GM19240 (cell line): Measurements from ENCODE around the gene CDC25B.
"Not testable (repeated sequence)": the region's sequence is repeated elsewhere in the genome, so short reads cannot be mapped to it uniquely, and the experiment has no call there.

ENCODE experiments used
- DNase-seq: peaks from one replicate; pipeline ENCODE4 v3.0.0; 2011; ENCODE audit warnings: low spot score; ENCODE audit not compliant: insufficient read length

The CDC25B gene

DNA sequence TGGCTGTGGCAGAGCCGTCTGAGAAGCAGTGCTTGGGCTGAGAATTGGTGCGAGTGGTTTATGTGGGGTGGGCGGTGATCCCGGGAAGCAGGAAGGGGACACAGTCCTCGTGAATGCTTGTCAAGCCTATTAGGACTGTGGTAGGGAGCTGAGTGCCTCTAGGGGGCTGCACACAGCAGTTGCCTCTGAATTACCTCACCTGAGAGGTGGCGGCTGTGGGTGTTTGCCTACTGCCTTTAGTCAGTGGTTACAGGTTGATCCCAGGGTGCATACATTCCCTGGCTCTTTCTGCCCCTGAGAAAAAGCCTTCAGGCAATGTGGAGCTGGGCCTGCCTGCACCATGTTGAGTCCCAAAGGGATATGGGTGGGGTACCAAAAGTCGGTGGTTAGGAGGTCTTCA is 29.4 kb downstream of the CDC25B start:
- DNase-seq = no peak

DNA sequence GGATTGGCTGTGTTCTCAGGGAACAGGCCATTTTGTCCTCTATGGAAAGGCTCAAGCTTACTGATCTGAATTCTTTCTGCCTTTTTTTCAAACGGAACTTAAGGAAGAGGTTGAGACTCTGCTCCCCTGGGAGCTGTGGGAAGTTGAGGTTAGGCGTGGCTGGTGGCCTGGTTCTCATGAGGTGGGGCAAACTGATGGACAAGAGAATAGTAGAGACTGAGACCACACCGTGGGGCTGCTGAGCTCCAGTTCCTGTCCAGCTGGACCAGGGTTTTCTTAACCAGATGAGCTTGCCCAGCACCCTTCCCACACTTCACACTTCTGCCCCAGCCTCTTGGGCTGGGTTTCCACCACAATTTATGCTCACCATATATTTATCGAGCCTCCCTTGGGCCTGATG is 30.3 kb downstream of the CDC25B start:
- DNase-seq = no peak

DNA sequence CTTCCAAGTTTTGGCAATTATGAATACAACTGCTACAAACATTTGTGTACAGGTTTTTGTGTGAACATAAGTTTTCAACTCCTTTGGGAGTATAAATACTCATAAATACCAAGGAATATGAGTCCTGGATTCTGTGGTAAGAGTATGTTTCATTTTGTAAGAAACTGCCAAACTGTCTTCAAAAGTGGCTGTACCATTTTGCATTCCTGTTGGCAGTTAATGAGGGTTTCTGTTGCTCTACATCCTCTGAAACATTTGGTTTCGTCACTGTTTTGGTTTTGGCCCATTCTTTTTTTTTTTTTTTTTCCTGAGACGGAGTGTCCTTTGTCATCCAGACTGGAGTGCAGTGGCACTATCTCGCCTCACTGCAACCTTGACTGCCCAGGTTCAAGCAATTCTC is 32.7 kb downstream of the CDC25B start:
- no peak for DNase-seq

DNA sequence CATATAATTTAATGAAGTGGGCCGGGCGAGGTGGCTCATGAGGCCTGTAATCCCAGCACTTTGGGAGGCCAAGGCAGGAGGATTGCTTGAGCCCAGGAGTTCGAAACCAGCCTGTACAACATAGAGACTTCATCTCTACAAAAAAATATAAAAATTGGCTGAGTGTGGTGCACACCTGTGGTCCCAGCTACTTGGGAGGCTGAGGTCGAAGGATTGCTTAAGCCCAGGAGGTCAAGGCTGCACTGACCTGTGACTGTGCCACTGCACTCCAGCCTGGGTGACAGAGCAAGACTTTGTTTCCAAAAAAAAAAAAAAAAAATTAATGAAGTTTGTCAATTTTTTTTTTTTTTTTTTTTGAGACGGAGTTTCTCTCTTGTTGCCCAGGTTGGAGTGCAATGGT is 33.8 kb downstream of the CDC25B start:
- not testable (repeated sequence) for DNase-seq

DNA sequence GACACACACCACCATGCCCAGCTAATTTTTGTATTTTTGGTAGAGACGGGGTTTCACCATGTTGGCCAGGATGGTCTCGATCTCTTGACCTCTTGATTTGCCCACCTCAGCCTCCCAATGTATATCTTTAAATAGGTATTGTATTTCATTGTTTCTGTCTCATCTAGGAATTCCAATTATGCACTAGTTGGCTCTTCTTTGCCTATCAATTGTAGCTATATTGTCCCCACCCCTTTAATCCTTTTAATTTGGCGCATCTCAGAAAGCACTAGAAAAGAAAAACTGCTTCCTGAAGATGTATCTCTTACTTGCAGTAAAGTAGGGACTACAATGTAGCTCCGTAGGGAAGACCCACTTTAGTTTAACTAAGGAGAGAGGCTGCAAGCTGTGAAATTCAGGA is 40.0 kb downstream of the CDC25B start:
- DNase-seq = no peak

DNA sequence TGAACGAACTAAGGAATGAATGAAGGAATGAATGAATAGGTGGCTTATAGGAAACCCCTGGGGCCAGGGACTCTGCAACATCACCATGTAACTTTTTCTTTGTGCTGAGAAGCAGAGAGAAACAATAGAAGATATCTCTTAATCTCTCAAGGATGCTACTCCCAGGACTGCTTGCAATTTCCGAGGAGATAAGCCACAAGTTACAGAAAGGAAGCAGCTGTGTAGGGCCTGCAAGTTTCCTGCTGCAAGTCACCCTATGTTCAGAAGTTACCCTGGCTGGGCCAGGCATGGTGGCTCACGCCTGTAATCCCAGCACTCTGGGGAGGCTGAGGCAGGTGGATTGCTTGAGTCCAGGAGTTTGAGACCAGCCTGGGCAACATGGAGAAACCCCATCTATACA is 43.2 kb downstream of the CDC25B start:
- DNase-seq = no peak

DNA sequence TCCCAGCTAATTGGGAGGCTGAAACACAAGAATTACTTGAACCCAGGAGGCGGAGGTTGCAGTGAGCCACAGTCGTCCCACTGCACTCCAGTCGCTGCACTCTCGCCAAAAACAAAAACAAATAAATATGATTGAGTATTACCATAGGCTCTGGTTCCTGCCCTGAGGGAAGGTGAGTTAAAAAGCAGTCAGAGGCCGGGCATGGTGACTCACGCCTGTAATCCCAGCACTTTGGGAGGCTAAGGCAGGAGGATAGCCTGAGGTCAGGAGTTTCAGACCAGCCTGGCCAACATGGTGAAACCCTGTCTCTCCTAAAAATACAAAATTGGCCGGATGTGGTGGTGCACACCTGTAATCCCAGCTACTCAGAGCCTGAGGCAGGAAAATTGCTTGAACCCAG is 44.1 kb downstream of the CDC25B start:
- not testable (repeated sequence) for DNase-seq

DNA sequence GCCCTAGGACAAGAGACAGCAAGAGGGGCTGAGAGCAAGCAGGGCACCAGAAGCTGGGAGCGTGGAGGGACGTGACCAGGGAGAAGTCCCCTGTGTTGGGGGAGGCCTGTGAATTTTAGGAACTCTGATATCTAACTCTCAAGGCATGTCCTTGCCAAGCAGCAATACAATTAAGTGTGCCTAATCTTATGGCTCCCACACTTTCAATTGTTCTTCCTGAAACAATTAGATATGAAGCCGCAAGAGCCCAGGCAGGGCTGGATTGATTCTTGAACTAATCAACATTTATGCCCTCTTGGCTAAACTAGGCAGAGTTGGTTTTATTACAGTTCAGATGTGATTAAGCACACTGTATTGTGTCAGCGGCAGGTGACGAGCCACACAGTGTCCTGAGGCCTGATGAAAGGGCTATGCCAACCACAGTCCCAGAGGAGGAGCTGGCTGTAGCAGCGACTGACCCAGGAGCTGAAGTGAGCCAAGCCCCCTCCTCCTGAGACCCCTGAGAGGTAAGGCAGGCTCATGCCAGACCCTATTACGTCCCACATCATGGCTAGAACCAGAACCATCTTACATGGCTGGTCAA is 46.3 kb downstream of the CDC25B start:
- no peak for DNase-seq

DNA sequence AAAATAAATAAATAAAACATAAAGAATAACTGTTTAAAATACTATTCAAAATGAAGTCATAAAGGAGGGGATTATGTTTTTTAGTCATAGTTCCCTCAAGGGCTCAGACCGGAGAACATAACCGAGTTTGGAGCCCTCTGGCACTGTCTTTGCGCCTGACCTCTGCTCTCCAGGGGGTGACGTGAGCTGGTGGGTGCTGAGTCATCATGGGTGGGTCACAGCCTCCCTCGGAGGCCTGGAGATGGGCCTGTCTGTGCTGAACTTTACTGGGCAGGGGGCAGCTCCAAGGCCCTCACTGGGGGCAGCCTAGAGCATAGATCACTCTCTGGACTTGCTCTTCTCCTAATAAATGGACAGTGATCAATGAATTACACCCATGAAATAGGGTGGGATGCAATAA is 47.4 kb downstream of the CDC25B start:
- DNase-seq = no peak

DNA sequence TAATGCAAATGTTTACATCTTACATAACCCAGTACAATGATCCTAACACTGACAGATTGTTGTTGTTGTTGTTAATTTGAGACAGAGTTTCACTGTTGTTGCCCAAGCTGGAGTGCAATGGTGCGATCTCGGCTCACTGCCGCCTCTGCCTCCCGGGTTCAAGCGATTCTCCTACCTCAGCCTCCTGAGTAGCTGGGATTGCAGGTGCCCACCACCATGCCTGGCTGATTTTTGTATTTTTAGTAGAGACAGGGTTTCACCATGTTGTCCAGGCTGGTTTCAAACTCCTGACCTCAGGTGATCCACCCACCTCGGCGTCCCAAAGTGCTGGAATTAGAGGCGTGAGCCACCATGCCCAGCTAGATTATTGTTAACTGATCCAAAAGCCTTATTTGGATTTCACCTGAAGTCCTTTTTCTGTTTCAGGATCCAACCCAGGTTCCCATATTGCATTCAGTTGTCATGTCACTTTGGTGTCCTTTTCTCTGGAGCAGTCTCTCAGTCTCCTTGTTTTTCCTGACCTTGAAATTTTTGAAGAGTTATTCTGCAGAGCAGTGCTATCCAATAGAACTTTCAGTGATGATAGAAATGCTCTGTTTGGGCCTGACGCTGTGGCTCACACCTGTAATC is 48.0 kb downstream of the CDC25B start:
- DNase-seq = not testable (repeated sequence)

DNA sequence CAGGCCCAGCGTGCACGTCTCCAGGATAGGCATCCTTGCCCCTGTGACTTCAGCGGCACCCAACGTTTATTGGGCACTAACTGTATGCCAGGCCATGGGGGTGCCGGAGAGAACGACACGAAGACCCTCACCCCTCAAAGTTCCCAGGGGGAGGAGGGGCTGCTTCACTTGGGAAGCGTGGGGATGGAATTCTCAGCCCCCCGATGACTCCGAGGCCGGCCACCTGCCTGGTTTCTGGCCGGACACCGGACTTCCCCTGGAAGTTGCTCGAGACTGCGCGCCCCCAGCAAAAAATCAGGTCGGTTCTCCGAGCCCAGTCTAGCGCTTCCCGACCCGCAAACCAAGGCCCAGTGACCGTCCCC is 50.2 kb downstream of the CDC25B start:
- DNase-seq = no peak

DNA sequence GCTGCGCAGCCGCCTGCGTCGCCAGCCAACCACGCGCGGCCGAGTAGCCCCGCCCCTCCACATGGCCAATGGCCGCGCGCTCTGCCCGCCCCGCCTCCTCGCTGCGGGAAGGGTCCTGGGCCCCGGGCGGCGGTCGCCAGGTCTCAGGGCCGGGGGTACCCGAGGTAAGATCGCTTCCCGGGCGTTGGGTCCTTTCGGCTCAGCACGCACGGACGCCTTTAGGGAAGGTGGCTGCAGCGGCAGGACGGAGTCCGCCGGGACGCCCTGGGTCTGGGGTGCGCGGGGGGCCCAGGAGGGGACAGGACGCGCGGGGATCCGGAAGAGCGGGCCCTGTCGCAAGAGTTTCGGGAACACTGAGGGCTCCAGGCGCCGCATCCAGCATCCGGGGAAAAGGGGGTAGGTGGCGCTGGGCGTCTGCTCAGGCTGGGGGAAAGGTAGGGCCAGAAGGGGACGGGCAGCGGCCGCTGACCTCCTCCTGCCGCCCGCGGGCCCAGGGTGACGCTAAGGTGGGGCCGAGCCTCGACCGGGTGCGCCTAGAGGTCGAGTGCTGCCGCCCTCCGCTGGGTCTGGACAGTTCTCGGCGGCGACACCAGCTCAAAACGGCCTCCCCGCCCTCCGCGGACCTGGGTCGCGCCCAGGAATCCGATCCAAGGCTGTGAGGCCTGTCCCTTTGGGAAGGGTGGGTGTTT is 50.8 kb downstream of the CDC25B start, which contains the start of gene MAVS:
Gene MAVS, plus strand, starts transcription at position 95 of the 689 bp plus-strand sequence. CDS start 7,791 bp downstream, outside the sequence.
- peak; percentile 76 for DNase-seq

DNA sequence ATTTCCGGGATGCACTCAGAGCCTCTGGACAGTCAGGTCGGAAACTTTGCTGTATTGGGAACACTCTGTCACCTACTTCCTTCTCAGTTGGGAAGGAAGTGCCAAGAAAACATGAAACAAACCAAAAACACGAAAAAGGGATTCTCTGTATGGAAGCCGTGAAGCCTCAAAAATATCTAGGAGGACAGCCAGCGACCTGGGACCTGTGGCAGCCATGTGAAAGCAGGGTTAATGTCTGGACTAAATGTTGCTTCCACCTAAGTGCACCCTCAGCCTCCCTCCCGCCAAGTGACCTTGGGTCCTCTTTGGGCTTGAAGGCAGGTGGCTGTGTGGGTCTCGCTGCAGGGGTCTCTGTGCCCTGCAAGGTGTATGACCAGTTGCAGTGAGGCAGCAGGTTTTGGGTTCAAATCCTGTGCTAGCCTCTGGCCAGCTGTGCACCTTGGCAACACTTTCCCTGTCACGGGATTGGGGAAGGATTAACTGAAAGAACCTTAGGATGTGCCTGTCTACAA is 51.4 kb downstream of the CDC25B start:
- no peak for DNase-seq

DNA sequence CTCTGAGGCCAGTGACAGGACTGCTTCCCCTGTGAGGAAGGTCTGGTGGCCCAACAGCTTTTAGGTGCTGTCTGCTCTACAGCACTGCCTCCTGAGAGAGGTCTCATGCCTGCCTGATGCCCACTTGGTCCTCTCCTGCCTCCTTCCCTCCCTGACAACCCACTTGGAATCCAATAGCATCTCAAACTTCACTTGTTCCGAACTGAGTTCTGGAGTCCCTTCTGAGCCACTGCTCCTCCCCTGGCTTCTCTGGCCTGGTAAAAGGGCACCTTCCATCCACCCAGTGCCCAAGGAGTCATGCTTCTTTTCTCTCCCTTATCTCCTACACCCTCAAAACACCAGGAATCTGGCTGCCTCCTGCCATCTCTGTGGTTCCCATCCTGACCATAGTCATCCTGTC is 52.5 kb downstream of the CDC25B start:
- no peak for DNase-seq

DNA sequence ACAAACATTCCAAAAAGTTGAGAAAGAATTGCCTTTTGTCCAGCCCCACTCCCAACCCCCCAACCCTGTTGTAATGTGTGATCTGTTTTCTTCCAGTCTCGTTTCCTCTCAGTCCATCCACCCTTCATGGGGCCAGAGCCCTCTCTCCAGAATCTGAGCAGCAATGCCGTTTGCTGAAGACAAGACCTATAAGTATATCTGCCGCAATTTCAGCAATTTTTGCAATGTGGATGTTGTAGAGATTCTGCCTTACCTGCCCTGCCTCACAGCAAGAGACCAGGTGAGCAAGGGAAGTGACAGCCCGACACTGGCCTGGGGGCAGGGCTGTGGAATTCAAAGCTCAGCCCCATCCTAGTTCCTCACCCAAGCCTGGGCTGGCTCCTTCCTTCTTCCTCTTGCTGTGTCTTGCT is 58.4 kb downstream of the CDC25B start:
- no peak for DNase-seq
